GM19397 (cell line): ENCODE measurements around the gene ZFYVE21.
"Not testable (repeated sequence)": the region's sequence is repeated elsewhere in the genome, so short reads cannot be mapped to it uniquely, and the experiment has no call there.

Source experiments
- ATAC-seq: cut with Tn5 transposase; IDR thresholded peaks from one replicate; pipeline ENCODE4 v1.9.1; 2021; ENCODE audit warnings: mild to moderate bottlenecking, moderate library complexity; ENCODE audit not compliant: unreplicated experiment

ZFYVE21 gene

GRCh38 chr14:103755060-103755459, 39.5 kb downstream of the ZFYVE21 start:
- ATAC-seq: no peak

- ATAC-seq: no peak
Measured at GRCh38 chr14:103758059-103758776, 42.6 kb downstream of the ZFYVE21 start.

- ATAC-seq: no peak
Measured at GRCh38 chr14:103762036-103762435, 46.4 kb downstream of the ZFYVE21 start.

GRCh38 chr14:103762541-103762940, 46.9 kb downstream of the ZFYVE21 start:
- no peak for ATAC-seq

GRCh38 chr14:103763730-103764488, 48.3 kb downstream of the ZFYVE21 start:
- ATAC-seq: peak; percentile 53

- ATAC-seq: no peak
Measured at GRCh38 chr14:103765526-103765925, 49.9 kb downstream of the ZFYVE21 start.

- ATAC-seq: no peak
Measured at GRCh38 chr14:103767336-103767894, 51.8 kb downstream of the ZFYVE21 start.

GRCh38 chr14:103770500-103770899, 54.9 kb downstream of the ZFYVE21 start:
- no peak for ATAC-seq

GRCh38 chr14:103770902-103771301, 55.3 kb downstream of the ZFYVE21 start:
- no peak for ATAC-seq

GRCh38 chr14:103772078-103772712, 56.6 kb downstream of the ZFYVE21 start:
- no peak for ATAC-seq

- ATAC-seq: no peak
Measured at GRCh38 chr14:103773521-103773920, 57.9 kb downstream of the ZFYVE21 start.

- no peak for ATAC-seq
Measured at GRCh38 chr14:103775506-103775905, 59.9 kb downstream of the ZFYVE21 start.

GRCh38 chr14:103776319-103776718, 60.7 kb downstream of the ZFYVE21 start:
- ATAC-seq: not testable (repeated sequence)

- no peak for ATAC-seq
Measured at GRCh38 chr14:103782376-103782775, 66.8 kb downstream of the ZFYVE21 start.
